TTC549 (cell line): ENCODE results near the gene PIGO.

Experiments used
- FAIRE-seq: peaks from 2 replicates; lab custom pipeline; 2012; peaks lifted over from hg19 to GRCh38; lab: Jason Lieb, UNC

PIGO gene

DNA sequence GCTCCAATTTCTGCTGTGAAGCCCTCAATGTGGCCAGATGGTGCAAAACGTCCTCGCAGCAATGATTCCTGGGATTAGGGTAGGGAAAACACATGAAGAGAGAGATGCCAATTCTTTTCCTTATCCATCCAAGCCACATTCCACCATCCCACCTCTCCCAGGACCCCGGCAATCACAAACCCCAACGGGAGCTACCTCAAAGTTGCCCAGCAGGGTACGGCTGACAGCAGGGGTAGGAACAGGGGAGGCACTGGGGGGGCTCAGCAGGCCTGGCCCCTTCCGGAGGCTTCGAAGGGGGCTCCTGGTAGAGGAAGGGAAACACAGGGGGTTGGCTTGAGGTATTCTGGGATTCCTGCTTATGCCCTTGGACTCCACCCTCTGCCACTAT, 9.9 kb upstream of the PIGO start:
- no peak for FAIRE-seq

GRCh38 chr9:35105571-35106342, 9.4 kb upstream of the PIGO start:
- no peak for FAIRE-seq

DNA sequence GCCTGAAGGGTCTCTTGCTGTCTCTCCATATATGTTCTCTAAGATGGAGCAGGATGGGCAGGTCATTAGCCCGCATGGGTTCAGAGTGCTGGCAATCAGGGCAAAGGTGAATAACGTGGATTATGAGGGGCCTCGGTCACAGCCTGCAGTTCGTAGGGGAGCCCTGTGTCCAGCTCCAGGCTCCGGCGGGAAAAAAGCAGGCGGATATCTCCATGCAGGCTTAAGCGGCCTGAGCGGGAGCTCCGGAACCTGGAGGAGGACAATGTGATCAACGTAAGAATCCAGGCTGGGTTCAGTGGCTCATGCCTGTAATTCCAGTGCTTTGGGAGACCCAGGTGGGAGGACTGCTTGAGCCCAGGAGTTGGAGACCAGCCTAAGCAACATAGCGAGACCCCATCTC, 8.7 kb upstream of the PIGO start:
- FAIRE-seq = no peak

GRCh38 chr9:35104586-35104985, 8.2 kb upstream of the PIGO start:
- FAIRE-seq = no peak

DNA sequence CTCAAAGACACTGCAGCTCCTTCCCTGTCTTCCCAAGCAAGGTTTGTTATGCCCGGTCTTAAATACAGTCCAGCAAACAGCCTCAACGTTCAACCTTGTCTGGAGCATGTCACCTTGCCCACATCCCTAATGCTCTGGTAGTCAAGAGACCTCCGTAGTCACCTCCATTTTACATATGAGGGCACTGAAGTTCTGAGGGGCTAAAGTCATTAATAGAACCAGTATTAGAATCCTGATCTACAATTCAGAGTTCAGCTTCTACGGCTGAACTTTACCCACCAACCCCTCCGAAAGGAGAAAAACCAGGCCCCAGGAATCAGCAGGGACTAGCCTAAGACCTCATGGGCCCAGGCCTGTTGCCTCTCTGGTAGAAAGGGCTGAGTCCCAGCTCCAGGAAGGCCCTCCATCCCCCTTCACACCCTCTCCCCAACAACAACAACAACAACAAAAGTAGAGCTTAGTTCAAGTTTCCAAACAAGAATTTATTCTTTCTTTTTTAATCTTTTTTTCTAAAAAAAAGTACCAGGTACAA, 7.3 kb upstream of the PIGO start:
- no peak for FAIRE-seq

- FAIRE-seq = peak; percentile 73
Observed at GRCh38 chr9:35102769-35103659, 6.6 kb upstream of the PIGO start, which contains the start of gene STOML2. STOML2 (minus strand) TSS chr9:35103131; CDS start chr9:35103094, 37 bp downstream.

GRCh38 chr9:35102465-35102768, 6.0 kb upstream of the PIGO start:
- no peak for FAIRE-seq

DNA sequence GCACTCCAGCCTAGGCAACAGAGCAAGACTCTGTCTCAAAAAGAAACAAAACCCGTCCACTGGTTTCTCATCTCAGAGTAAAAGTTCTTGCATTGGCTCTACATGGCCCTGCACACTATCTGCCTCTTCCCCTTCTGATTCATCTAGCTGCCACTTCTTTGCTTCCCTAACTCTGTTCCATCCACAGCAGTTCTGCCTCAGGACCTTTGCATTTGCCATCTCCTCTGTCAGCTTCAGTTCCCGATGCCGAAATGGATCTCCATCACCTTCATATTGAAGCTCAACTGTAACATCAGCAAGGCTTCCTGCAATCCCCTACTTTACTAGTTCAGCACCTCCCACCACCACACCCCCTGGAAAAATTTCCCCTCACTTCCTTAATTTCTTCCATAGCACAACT, 1.2 kb upstream of the PIGO start:
- FAIRE-seq = no peak

GRCh38 chr9:35091536-35091935, 4.9 kb downstream of the PIGO start:
- FAIRE-seq = no peak

DNA sequence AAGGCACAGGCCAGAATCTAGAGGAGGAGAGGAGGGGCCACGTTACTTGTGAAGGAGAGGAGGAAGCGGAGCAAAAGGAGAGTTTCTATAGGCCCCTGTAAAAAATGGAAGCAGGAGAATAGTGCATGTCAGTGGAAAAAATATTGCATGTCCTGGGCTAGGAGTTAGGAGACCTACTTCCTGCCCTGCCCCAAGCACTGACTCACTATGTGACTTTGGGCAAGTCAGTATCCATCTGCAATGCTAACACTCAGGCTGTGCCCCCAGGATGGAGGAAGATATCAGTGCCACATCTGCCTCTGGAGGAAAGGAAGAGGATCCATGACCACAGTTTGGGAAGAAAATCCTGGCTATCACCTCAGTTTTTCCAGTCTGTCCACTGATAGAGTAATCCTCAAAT, 7.0 kb downstream of the PIGO start:
- no peak for FAIRE-seq

DNA sequence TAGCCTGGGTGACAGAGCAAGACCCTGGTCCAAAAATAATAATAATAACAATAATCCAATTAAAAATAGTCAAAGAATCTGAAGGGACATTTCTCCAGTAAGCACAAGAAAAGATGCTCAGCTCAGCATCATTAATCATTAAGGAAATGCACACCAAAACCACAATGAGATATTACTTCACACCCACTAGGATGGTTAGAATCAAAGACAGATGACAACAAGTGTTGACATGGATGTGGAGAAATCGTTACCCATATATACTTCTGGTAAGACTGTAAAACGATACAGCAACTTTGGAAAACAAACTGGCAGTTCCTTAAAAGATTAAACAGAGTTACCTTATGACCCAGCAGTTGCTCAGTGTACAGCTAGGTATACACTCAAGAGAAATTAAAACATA, 11.3 kb downstream of the PIGO start:
- FAIRE-seq = no peak

DNA sequence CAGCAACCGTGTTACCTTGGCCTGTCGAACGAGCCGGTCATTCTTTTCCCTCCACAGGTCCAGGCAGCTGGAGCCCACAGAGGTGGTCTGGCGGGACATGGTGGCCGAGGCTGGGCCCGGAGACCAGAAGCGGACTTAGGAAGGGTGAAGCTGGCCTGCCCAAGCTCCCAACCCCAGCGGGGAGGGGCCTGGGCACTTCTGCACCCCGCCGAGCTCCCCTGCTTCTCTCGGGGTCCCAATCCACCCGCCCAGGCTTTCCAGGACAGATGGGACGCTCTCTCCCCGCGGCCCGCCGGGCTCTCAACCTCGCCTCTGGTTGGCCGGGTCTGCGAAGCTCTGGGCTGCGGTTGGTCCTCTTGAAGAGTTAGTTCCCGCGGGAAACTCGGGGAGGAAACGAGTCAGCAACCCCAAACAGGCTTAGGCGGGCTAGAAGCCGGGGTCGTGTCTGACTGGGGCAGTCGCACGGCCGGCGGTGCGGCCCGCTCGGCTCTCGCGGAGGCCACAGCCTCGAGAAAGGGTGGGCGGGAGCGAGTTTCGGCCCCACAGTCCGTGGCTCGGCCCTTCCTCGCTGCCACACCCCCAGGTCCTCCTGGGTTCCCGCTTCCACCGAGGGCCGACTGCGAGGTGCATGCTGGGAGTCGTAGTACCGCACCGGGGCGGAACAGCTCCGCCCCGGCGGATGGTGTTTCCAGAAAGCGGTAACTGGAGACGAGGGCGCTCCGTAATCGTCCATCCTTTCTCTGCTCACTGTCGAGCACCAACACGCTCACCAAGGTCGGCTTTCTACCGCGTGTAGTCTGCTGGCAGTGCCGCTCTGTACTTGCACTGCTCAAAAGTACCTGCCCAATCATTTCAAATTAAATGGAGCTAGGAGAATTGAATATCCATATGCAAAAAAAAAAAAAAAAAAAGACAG, 16.7 kb downstream of the PIGO start, which contains the start of gene FANCG:
Gene FANCG (minus strand): TSS at position 517 of the 916 bp plus-strand sequence. CDS start 418 bp downstream, at position 99.
- FAIRE-seq = no peak

GRCh38 chr9:35079041-35079425, 17.4 kb downstream of the PIGO start:
- FAIRE-seq = no peak

DNA sequence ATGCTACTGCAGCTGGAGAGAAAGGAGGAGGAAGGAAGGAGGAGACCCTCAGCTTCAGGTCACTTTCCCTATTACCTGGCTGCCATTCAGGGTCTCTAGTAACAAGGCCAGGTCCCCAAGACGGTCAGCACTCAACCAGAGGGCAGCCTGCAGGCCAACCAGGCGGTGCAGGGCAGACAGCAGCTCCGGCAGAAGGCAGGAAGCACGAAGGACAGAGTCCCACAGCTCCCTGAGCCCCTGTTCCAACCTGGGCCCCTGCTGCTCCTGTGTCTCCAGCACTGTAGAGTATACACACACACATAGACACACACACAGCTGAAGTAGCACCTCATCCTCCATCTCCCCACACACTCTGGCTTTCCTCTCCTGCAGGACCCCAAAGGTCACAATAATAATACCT, 18.3 kb downstream of the PIGO start:
- FAIRE-seq = no peak

DNA sequence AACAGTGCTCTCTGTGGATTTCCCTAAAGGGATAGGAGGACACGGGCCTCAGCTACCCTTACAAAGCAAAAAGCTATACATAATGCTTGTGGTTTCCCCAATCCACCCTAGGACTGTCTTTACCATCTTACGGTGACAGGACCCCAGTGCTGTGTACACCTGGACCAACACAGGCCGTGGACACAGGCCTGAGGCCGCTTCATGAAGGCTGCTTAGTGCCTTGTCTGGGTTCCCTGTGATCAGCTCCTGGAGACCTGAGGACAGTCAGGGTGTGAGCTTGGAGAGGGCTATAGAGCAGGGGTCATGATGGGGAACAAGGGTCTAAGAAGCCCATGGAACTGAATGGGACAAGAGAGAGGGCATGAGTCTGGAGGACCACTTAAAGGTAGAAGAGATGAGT, 19.5 kb downstream of the PIGO start:
- no peak for FAIRE-seq

- no peak for FAIRE-seq
Observed at GRCh38 chr9:35075358-35075757, 21.0 kb downstream of the PIGO start.

GRCh38 chr9:35074791-35075190, 21.6 kb downstream of the PIGO start:
- FAIRE-seq = no peak

GRCh38 chr9:35074141-35074540, 22.2 kb downstream of the PIGO start:
- FAIRE-seq = no peak

GRCh38 chr9:35073279-35073612, 23.1 kb downstream of the PIGO start:
- no peak for FAIRE-seq

- peak; percentile 99 for FAIRE-seq
Observed at GRCh38 chr9:35072461-35073278, 23.7 kb downstream of the PIGO start, which contains the start of gene VCP. VCP (minus strand) TSS chr9:35072625; CDS start chr9:35072353, 272 bp downstream.

DNA sequence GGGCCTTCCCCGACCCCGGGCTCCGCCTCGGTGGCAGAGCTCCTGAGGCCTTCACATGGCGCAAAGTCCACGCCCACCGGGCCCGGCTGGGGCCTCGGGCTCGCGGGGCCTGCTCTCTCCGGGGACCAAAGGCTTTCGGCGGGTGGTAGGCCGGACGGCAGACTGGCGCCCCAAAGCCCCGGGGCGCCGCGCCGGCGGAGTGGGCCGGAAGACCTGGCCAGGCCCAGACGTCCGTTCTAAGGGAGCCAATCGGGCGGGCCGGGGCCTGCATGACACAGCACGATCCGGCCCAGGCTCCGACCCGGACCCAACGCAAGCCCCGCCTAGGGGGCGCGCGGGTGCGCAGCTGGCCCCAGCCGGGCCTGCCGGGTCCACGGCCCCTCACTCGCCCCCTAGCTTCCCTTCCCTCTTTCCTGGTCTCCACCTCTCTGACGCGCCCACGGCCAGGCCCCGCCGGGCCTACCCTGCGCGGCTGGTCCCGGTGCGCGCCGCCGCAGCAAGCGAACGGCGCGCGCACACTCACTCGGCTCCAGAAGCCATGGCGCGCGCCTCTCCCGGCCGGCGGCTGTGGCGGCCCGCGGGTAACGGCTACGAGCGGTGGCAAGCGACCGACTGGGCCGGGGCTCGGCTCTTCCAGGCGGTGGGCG, 24.5 kb downstream of the PIGO start:
- FAIRE-seq = no peak
